ENCODE measurements around the gene RNF115.

RNF115 gene

DNA sequence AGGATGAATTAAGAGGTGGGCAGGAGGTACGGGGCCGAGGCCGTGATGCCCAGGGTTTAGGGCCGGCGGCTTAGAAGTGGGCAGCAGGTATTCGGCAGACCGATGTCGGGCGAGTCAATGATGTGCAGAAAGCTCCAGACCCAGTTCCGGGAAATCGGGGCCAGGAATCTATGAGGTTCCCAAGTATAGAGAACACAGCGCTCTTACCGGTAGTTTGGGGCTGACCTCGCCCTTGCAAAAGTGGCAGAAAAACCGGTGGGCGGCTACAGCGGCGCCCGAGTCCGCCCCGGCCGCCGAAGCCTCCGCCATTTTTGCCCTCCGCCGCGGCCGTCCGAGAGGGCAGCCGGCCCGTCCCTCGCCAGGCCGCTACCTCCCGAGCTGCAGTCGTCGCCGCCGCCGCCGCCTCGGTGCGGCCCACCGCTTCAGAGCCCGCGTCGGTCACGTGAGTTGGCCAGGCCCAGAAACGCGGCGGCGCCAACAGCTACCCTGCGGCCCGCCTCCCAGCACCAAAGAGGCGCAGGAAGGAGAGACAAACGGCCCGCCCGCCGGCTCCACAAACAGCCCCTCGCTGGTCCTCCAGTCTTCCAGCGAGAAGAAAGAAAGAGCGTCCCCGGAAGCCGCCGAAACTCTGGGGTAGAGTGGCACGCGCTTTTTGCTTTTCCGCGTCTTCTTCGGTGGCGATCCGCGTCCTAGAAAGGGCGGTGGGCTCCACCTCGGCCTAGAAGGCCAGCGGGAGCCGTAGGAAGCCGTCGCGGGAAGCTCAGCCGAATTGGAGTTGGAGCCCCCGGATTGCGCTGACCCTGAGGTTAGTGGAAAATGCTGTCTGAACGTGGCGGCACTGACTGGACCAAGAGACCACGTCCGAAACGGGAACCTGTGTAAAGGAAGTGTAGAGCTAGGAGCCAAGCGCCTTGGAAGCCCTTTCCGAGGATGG is at the start of gene RNF115, which contains the start of gene POLR3C:
TSS of gene RNF115 (minus strand) at position 531 of the 934 bp plus-strand sequence. CDS start at position 309, 222 bp downstream.
TSS of gene POLR3C (plus strand) at position 636 of the 934 bp plus-strand sequence. CDS start 1,577 bp downstream, outside the sequence.
- no peak for TF ChIP-seq CTCF (IDR thresholded peaks at IDR 0.05; ENCODE audit: insufficient read depth, missing control alignments)
- no peak for FAIRE-seq
- DNase-seq (ENCODE audit: insufficient read length, low spot score), result peak; percentile 86

DNA sequence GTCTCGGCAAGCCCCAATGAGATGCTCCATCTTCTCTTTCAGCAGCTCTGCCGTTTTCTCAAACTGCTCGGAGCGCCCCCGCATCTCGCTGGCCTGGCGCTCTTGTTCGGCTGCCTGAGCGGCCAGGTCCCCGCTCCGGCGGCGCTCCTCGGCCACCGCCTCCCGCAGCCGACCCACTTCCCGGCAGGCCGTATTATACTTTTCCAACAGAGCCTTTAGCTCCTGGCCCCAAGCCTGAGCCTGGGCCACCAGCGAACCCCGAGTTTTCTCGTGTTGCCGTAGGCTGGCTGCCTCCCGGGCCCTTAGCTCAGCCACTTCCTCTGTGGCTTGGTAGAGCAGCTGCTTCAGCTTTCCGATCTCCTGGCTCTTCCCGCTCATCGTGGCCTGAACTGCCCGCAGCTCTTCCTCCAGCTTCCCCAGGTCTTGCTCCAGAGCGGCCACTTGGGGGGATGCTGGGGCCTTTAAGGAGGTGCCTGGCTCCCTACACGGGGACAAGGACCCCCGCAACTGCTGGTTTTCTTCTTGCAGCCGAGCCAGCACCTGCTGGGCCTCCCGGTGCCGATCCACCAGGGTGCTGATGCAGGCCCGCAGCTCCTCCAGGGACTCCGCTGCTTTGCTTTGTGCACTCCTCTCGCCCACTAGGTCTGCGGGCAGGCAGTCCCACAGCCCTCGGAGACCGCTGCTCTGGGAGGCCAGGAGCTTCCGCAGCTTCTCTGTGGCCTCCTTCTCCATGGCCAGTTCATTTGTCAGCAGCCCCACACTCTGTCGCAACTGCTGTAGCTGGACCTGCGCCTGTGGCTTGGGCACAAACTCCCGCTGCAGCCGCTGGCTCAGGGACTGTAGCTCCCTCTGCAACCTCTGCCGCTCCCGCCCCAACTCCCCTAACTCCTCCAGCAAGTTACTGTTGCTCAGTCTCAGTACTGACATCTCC is 48.4 kb upstream of the RNF115 start:
- no peak for FAIRE-seq
- TF ChIP-seq CTCF (IDR thresholded peaks at IDR 0.05; ENCODE audit: insufficient read depth, missing control alignments), result no peak
- no peak for DNase-seq (ENCODE audit: insufficient read length, low spot score)

DNA sequence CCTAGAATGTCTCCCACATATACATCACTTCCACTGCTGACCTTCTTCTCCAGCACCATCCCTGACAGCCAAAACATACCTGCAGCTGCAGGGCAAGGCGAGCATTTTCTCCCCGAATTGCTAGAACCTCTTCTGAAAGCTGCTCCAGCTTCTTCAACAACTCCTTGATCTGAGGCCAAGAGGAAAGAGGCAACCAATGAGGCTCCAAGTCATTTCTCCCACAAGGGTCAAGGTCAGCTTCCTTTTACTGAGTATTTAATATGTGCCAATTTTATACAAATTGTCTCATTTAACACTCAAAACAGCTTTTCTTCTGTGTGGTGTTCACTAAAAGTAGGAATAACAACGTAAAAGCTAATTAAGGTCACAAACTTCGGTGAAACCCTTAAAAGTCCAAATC is 44.3 kb upstream of the RNF115 start:
- DNase-seq (ENCODE audit: insufficient read length, low spot score) (no peak), FAIRE-seq (no peak)
- no peak for TF ChIP-seq CTCF (IDR thresholded peaks at IDR 0.05; ENCODE audit: insufficient read depth, missing control alignments)

DNA sequence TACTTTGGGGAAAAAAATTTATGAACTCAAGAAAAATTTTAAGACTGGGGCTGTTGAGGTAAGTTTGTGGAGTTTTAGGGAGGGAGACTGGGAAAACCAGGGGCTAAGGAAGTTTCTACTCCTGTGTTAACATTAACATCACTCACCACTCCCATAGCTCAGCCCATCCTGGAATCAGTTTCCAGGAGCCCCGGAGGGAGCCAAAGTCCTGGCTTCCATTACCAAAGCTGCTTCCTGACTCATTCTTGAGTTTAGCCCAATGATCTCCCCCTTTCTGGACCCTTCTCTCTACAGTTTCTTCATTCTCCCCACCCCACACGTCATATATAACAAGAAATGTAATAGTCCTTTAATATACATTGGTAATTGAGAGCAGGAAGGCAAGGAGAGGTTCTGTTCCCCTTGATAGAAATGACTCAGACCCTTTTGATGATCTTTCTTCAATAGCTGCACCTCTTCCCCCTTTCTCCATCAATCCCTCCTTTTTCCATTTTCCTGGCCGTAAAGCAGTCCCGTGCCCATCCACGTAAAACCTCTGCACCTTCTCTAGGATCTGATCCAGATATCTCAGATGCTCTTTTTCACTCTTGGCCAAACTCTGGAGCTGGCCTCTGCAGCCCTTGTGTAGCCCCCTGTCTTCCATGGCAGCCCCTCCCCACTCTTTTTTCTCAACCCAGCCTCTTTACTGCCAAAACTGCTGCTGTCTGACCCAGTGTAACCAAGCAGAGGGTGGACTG is 39.6 kb upstream of the RNF115 start:
- no peak for FAIRE-seq
- TF ChIP-seq CTCF (IDR thresholded peaks at IDR 0.05; ENCODE audit: insufficient read depth, missing control alignments), result no peak
- DNase-seq (ENCODE audit: insufficient read length, low spot score), result no peak

DNA sequence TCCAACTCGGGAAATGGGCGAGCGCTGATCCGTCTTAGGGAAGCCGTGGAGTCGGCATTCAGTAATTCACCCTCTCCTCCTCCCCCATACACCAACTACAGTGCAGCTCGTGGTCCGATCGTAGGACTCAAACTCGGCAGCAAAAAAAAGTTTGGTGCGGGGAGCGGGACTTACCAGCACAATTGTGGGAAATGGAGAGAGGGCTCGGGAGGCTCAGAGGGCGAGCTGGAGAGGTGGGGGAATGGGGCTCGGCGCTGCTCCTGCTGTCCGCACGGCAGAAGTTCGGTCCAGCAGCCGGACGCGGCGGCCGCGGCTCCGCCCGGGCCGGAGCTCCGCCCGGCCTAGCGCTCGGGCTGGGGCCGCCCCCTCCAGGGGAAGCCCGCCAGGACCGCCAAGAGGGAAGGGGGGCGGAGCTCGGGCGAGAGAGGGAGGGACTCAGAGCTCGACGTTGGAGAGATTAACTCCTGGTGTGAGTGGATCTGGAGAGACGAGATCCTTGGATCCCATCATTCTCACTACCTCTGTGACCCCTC is 35.7 kb upstream of the RNF115 start:
- no peak for TF ChIP-seq CTCF (IDR thresholded peaks at IDR 0.05; ENCODE audit: insufficient read depth, missing control alignments)
- DNase-seq (ENCODE audit: insufficient read length, low spot score), result peak; percentile 88
- no peak for FAIRE-seq

GRCh38 chr1:145858901-145859490 is 35.1 kb upstream of the RNF115 start, which contains the start of gene PIAS3:
Gene PIAS3, minus strand, starts transcription at chr1:145859081. Its CDS starts 91 bp downstream, at chr1:145858990.
- FAIRE-seq, result no peak
- no peak for TF ChIP-seq CTCF (IDR thresholded peaks at IDR 0.05; ENCODE audit: insufficient read depth, missing control alignments)
- peak; percentile 94 for DNase-seq (ENCODE audit: insufficient read length, low spot score)
